Measurements from ENCODE around the gene ACOX2.

The ACOX2 gene

GRCh38 chr3:58565621-58566397 lies 28.8 kb upstream of the ACOX2 start:
- no peaks in the 10 kb centered on the region for H3K9me3 ChIP-seq (ENCODE audit: low read length)
- no peak overlapping the region for H3K27ac ChIP-seq (ENCODE audit: low read depth, low read length)
- H3K9ac ChIP-seq (ENCODE audit: low read length): no peak overlapping the region
- no peak overlapping the region for H3K4me3 ChIP-seq (ENCODE audit: low read depth in 1 of 2, low read length in 2 of 2)
- H3K27me3 ChIP-seq (ENCODE audit: control insufficient read depth in 1 of 2, insufficient read depth in 2 of 2, low read length in 2 of 2): no peaks in the 10 kb centered on the region
- H3K36me3 ChIP-seq (ENCODE audit: insufficient read depth, low read length): no peaks in the 10 kb centered on the region
- no peaks in the 10 kb centered on the region for H3K4me1 ChIP-seq (ENCODE audit: insufficient read depth, low read length)

- H3K27me3 ChIP-seq (ENCODE audit: control insufficient read depth in 1 of 2, insufficient read depth in 2 of 2, low read length in 2 of 2): no peaks in the 10 kb centered on the region
- H3K4me3 ChIP-seq (ENCODE audit: low read depth in 1 of 2, low read length in 2 of 2): no peak overlapping the region
- H3K36me3 ChIP-seq (ENCODE audit: insufficient read depth, low read length): no peaks in the 10 kb centered on the region
- H3K27ac ChIP-seq (ENCODE audit: low read depth, low read length): no peak overlapping the region
- H3K4me1 ChIP-seq (ENCODE audit: insufficient read depth, low read length): no peaks in the 10 kb centered on the region
- H3K9ac ChIP-seq (ENCODE audit: low read length): no peak overlapping the region
- no peaks in the 10 kb centered on the region for H3K9me3 ChIP-seq (ENCODE audit: low read length)
Observed at GRCh38 chr3:58564456-58565160, 27.6 kb upstream of the ACOX2 start.

- H3K27me3 ChIP-seq (ENCODE audit: control insufficient read depth in 1 of 2, insufficient read depth in 2 of 2, low read length in 2 of 2): no peaks in the 10 kb centered on the region
- no peaks in the 10 kb centered on the region for H3K36me3 ChIP-seq (ENCODE audit: insufficient read depth, low read length)
- no peaks in the 10 kb centered on the region for H3K9me3 ChIP-seq (ENCODE audit: low read length)
- H3K9ac ChIP-seq (ENCODE audit: low read length): no peak overlapping the region
- H3K27ac ChIP-seq (ENCODE audit: low read depth, low read length): no peak overlapping the region
- no peaks in the 10 kb centered on the region for H3K4me1 ChIP-seq (ENCODE audit: insufficient read depth, low read length)
- H3K4me3 ChIP-seq (ENCODE audit: low read depth in 1 of 2, low read length in 2 of 2): no peak overlapping the region
Observed at GRCh38 chr3:58564054-58564453, 27.1 kb upstream of the ACOX2 start.

- no peaks in the 10 kb centered on the region for H3K36me3 ChIP-seq (ENCODE audit: insufficient read depth, low read length)
Observed at GRCh38 chr3:58563386-58564035, 26.5 kb upstream of the ACOX2 start.

GRCh38 chr3:58562498-58562897 lies 25.5 kb upstream of the ACOX2 start:
- Histone ChIP-seq H3K27ac (ENCODE audit: low read depth, low read length) (no peak overlapping the region), H3K9me3 (ENCODE audit: low read length) (no peaks in the 10 kb centered on the region), H3K4me3 (ENCODE audit: low read depth in 1 of 2, low read length in 2 of 2) (no peak overlapping the region), H3K36me3 (ENCODE audit: insufficient read depth, low read length) (no peaks in the 10 kb centered on the region), H3K4me1 (ENCODE audit: insufficient read depth, low read length) (no peaks in the 10 kb centered on the region), H3K27me3 (ENCODE audit: control insufficient read depth in 1 of 2, insufficient read depth in 2 of 2, low read length in 2 of 2) (no peaks in the 10 kb centered on the region), H3K9ac (ENCODE audit: low read length) (no peak overlapping the region)

More at GRCh38 chr3:58563386-58564035, 26.5 kb upstream of the ACOX2 start:
- Histone ChIP-seq H3K4me3 (ENCODE audit: low read depth in 1 of 2, low read length in 2 of 2) (no peak overlapping the region), H3K27ac (ENCODE audit: low read depth, low read length) (no peak overlapping the region), H3K27me3 (ENCODE audit: control insufficient read depth in 1 of 2, insufficient read depth in 2 of 2, low read length in 2 of 2) (no peaks in the 10 kb centered on the region), H3K4me1 (ENCODE audit: insufficient read depth, low read length) (no peaks in the 10 kb centered on the region), H3K9me3 (ENCODE audit: low read length) (no peaks in the 10 kb centered on the region), H3K9ac (ENCODE audit: low read length) (no peak overlapping the region)

- H3K4me3 ChIP-seq (ENCODE audit: low read depth in 1 of 2, low read length in 2 of 2): no peak overlapping the region
- H3K4me1 ChIP-seq (ENCODE audit: insufficient read depth, low read length): no peaks in the 10 kb centered on the region
- no peaks in the 10 kb centered on the region for H3K9me3 ChIP-seq (ENCODE audit: low read length)
- no peaks in the 10 kb centered on the region for H3K27me3 ChIP-seq (ENCODE audit: control insufficient read depth in 1 of 2, insufficient read depth in 2 of 2, low read length in 2 of 2)
- no peaks in the 10 kb centered on the region for H3K36me3 ChIP-seq (ENCODE audit: insufficient read depth, low read length)
- H3K27ac ChIP-seq (ENCODE audit: low read depth, low read length): no peak overlapping the region
- no peak overlapping the region for H3K9ac ChIP-seq (ENCODE audit: low read length)
Observed at GRCh38 chr3:58560771-58561311, 23.9 kb upstream of the ACOX2 start.

- H3K27me3 ChIP-seq (ENCODE audit: control insufficient read depth in 1 of 2, insufficient read depth in 2 of 2, low read length in 2 of 2): no peaks in the 10 kb centered on the region
- no peaks in the 10 kb centered on the region for H3K4me1 ChIP-seq (ENCODE audit: insufficient read depth, low read length)
- H3K27ac ChIP-seq (ENCODE audit: low read depth, low read length): no peak overlapping the region
- no peak overlapping the region for H3K4me3 ChIP-seq (ENCODE audit: low read depth in 1 of 2, low read length in 2 of 2)
- no peak overlapping the region for H3K9ac ChIP-seq (ENCODE audit: low read length)
- H3K9me3 ChIP-seq (ENCODE audit: low read length): no peaks in the 10 kb centered on the region
- no peaks in the 10 kb centered on the region for H3K36me3 ChIP-seq (ENCODE audit: insufficient read depth, low read length)
Observed at GRCh38 chr3:58559586-58559985, 22.6 kb upstream of the ACOX2 start.

GRCh38 chr3:58557491-58557890 lies 20.5 kb upstream of the ACOX2 start:
- no peaks in the 10 kb centered on the region for H3K4me1 ChIP-seq (ENCODE audit: insufficient read depth, low read length)
- H3K27ac ChIP-seq (ENCODE audit: low read depth, low read length): no peak overlapping the region
- no peaks in the 10 kb centered on the region for H3K36me3 ChIP-seq (ENCODE audit: insufficient read depth, low read length)
- H3K9ac ChIP-seq (ENCODE audit: low read length): no peak overlapping the region
- H3K27me3 ChIP-seq (ENCODE audit: control insufficient read depth in 1 of 2, insufficient read depth in 2 of 2, low read length in 2 of 2): no peaks in the 10 kb centered on the region
- no peaks in the 10 kb centered on the region for H3K9me3 ChIP-seq (ENCODE audit: low read length)
- no peak overlapping the region for H3K4me3 ChIP-seq (ENCODE audit: low read depth in 1 of 2, low read length in 2 of 2)

GRCh38 chr3:58556761-58557221 lies 19.8 kb upstream of the ACOX2 start:
- no peak overlapping the region for H3K9ac ChIP-seq (ENCODE audit: low read length)
- H3K27ac ChIP-seq (ENCODE audit: low read depth, low read length): no peak overlapping the region

GRCh38 chr3:58556001-58556400 lies 19.0 kb upstream of the ACOX2 start:
- Histone ChIP-seq H3K4me3 (ENCODE audit: low read depth in 1 of 2, low read length in 2 of 2) (no peak overlapping the region), H3K9me3 (ENCODE audit: low read length) (no peaks in the 10 kb centered on the region), H3K27me3 (ENCODE audit: control insufficient read depth in 1 of 2, insufficient read depth in 2 of 2, low read length in 2 of 2) (no peaks in the 10 kb centered on the region), H3K27ac (ENCODE audit: low read depth, low read length) (no peak overlapping the region), H3K9ac (ENCODE audit: low read length) (no peak overlapping the region), H3K4me1 (ENCODE audit: insufficient read depth, low read length) (no peaks in the 10 kb centered on the region), H3K36me3 (ENCODE audit: insufficient read depth, low read length) (no peaks in the 10 kb centered on the region)

More at GRCh38 chr3:58556761-58557221, 19.8 kb upstream of the ACOX2 start:
- H3K36me3 ChIP-seq (ENCODE audit: insufficient read depth, low read length): no peaks in the 10 kb centered on the region
- H3K9me3 ChIP-seq (ENCODE audit: low read length): no peaks in the 10 kb centered on the region
- H3K4me1 ChIP-seq (ENCODE audit: insufficient read depth, low read length): no peaks in the 10 kb centered on the region
- H3K4me3 ChIP-seq (ENCODE audit: low read depth in 1 of 2, low read length in 2 of 2): no peak overlapping the region
- H3K27me3 ChIP-seq (ENCODE audit: control insufficient read depth in 1 of 2, insufficient read depth in 2 of 2, low read length in 2 of 2): no peaks in the 10 kb centered on the region

- Histone ChIP-seq H3K4me1 (ENCODE audit: insufficient read depth, low read length) (no peaks in the 10 kb centered on the region), H3K9ac (ENCODE audit: low read length) (no peak overlapping the region)
Observed at GRCh38 chr3:58555203-58555602, 18.2 kb upstream of the ACOX2 start.

More at GRCh38 chr3:58555203-58555602, 18.2 kb upstream of the ACOX2 start:
- Histone ChIP-seq H3K4me3 (ENCODE audit: low read depth in 1 of 2, low read length in 2 of 2) (no peak overlapping the region), H3K9me3 (ENCODE audit: low read length) (no peaks in the 10 kb centered on the region), H3K27me3 (ENCODE audit: control insufficient read depth in 1 of 2, insufficient read depth in 2 of 2, low read length in 2 of 2) (no peaks in the 10 kb centered on the region), H3K36me3 (ENCODE audit: insufficient read depth, low read length) (no peaks in the 10 kb centered on the region), H3K27ac (ENCODE audit: low read depth, low read length) (no peak overlapping the region)

Data from muscle layer of colon (tissue), 2 donors.